Hindlimb muscle (tissue), 1 donor: ENCODE measurements around the gene STK24. TPM values are rescaled to one million over a fixed set of nuclear protein-coding genes. Genes with fewer than 3 reads are reported as not detected.

Experiments
- DNase-seq: peaks from one replicate; pipeline ENCODE4 v3.0.0-alpha.2; 2013
- polyA plus RNA-seq: library from polyadenylated mRNA; unstranded; fragments of 120-200 nt; gene quantifications from one replicate; pipeline ENCODE4 v1.2.1, GENCODE V29; 2013; ENCODE audit not compliant: insufficient read length

The STK24 gene
- polyA plus RNA-seq, 1 donor = 43.1 TPM

- no peak for DNase-seq
These were observed 108.5 kb downstream of the STK24 start for GRCh38 chr13:98468361-98468760.

GRCh38 chr13:98467263-98467985 lies 109.5 kb downstream of the STK24 start:
- DNase-seq = no peak

GRCh38 chr13:98466634-98467236 lies 110.2 kb downstream of the STK24 start:
- no peak for DNase-seq

GRCh38 chr13:98462946-98463345 lies 114.0 kb downstream of the STK24 start:
- DNase-seq = no peak

- DNase-seq = no peak
These were observed 114.5 kb downstream of the STK24 start for GRCh38 chr13:98462241-98462882.

- DNase-seq = no peak
These were observed 115.2 kb downstream of the STK24 start for GRCh38 chr13:98461486-98462240.

GRCh38 chr13:98460516-98460915 lies 116.4 kb downstream of the STK24 start:
- DNase-seq = no peak

GRCh38 chr13:98459721-98460370 lies 117.1 kb downstream of the STK24 start:
- DNase-seq = no peak

- DNase-seq = no peak
These were observed 117.7 kb downstream of the STK24 start for GRCh38 chr13:98459171-98459681.

- no peak for DNase-seq
These were observed 118.5 kb downstream of the STK24 start for GRCh38 chr13:98458431-98458830.

GRCh38 chr13:98457053-98457452 lies 119.9 kb downstream of the STK24 start:
- DNase-seq = no peak

GRCh38 chr13:98456413-98456845 lies 120.5 kb downstream of the STK24 start:
- DNase-seq = no peak

GRCh38 chr13:98454389-98454881 lies 122.5 kb downstream of the STK24 start:
- DNase-seq = no peak

GRCh38 chr13:98452851-98453843 lies 123.8 kb downstream of the STK24 start:
- DNase-seq = no peak

GRCh38 chr13:98451676-98452470 lies 125.0 kb downstream of the STK24 start:
- peak; percentile 69 for DNase-seq

- DNase-seq = no peak
These were observed 126.3 kb downstream of the STK24 start for GRCh38 chr13:98450539-98451111.

- no peak for DNase-seq
These were observed 126.9 kb downstream of the STK24 start for GRCh38 chr13:98450026-98450425.

- DNase-seq = no peak
These were observed 127.6 kb downstream of the STK24 start for GRCh38 chr13:98449273-98449672.

GRCh38 chr13:98448642-98448928 lies 128.3 kb downstream of the STK24 start:
- DNase-seq = no peak
